GM18526 (cell line): ENCODE measurements around the gene SLC13A2.

ENCODE experiments used
- POLR2A ChIP-seq: IDR thresholded peaks from 3 replicates; pipeline ENCODE4 v1.6.1; 2011; ENCODE audit not compliant: insufficient read length; ENCODE audit errors: extremely low read depth

SLC13A2 gene

GRCh38 chr17:28473542-28473941 is at the start of gene SLC13A2:
Gene SLC13A2, plus strand, starts transcription at chr17:28473644. Its CDS starts 69 bp downstream, at chr17:28473713.
- TF ChIP-seq POLR2A: no peak

- TF ChIP-seq POLR2A: no peak
These were observed 48.2 kb upstream of the SLC13A2 start for GRCh38 chr17:28425206-28425605.

GRCh38 chr17:28426081-28426519 is 47.3 kb upstream of the SLC13A2 start:
- TF ChIP-seq POLR2A: no peak

- TF ChIP-seq POLR2A: no peak
These were observed 46.1 kb upstream of the SLC13A2 start for GRCh38 chr17:28427371-28427770.

GRCh38 chr17:28433721-28434120 is 39.7 kb upstream of the SLC13A2 start:
- TF ChIP-seq POLR2A: no peak

GRCh38 chr17:28443901-28444638 is 29.4 kb upstream of the SLC13A2 start:
- TF ChIP-seq POLR2A: no peak

- no peak for TF ChIP-seq POLR2A
These were observed 26.6 kb upstream of the SLC13A2 start for GRCh38 chr17:28446716-28447395.

GRCh38 chr17:28447396-28447760 is 26.1 kb upstream of the SLC13A2 start:
- no peak for TF ChIP-seq POLR2A

GRCh38 chr17:28449859-28450258 is 23.6 kb upstream of the SLC13A2 start:
- TF ChIP-seq POLR2A: no peak

- no peak for TF ChIP-seq POLR2A
These were observed 15.6 kb upstream of the SLC13A2 start for GRCh38 chr17:28457890-28458289.

GRCh38 chr17:28460901-28461300 is 12.5 kb upstream of the SLC13A2 start:
- TF ChIP-seq POLR2A: no peak

- TF ChIP-seq POLR2A: no peak
These were observed 7.4 kb upstream of the SLC13A2 start for GRCh38 chr17:28466001-28466400.

GRCh38 chr17:28466521-28467048 is 6.9 kb upstream of the SLC13A2 start:
- no peak for TF ChIP-seq POLR2A

GRCh38 chr17:28467456-28468025 is 5.9 kb upstream of the SLC13A2 start:
- TF ChIP-seq POLR2A: no peak

GRCh38 chr17:28468781-28469180 is 4.7 kb upstream of the SLC13A2 start:
- TF ChIP-seq POLR2A: no peak

- no peak for TF ChIP-seq POLR2A
These were observed 4.1 kb upstream of the SLC13A2 start for GRCh38 chr17:28469376-28469775.
